NAMALWA (cell line): Measurements from ENCODE around the gene CD1D.
"Not testable (repeated sequence)": the region's sequence is repeated elsewhere in the genome, so short reads cannot be mapped to it uniquely, and the experiment has no call there.

Experiments used
- DNase-seq: peaks from one replicate; pipeline ENCODE4 v3.0.0-alpha.2; 2015; ENCODE audit warnings: low spot score

Gene CD1D

DNA sequence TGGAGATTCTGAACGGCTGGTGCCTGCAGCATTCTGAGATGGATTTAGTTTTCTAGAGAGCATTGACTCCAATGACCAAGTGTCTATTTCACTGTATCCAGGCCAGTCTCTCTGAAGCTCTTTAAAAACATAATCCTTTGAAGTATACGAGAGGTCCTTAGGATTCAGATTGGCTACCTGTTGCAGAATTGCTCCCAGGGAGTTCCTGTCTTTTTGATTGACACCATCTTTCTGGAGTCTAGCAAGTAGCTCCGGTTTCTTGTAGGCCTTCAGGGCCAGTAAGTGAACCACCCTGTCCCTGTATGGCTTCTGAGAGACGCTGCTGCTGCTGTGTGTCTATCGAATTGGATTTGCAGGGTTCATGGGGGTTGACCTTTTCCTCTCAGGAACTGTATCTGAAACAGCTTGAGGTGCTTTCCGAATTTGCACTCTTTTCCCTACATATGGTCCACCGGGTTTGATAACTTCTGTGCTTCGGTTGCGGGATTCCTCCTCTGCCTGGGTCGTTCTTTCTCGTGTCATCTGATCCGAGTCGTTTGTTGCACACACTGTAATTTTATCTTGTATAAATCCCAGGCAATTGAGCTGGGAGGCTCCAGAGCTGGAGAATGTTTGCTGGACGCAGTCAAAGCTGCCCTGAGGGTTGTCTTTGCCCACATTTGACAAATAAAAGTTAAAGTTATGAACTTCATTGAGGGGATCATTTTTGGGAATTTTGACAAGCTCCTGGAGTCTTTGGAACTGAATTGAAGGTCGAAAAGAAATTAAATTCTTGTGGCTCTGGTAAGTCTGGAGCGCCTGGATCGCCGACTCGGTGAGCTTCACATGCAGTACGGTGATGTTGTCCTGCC lies 3.6 kb upstream of the CD1D start:
- peak; percentile 58 for DNase-seq

DNA sequence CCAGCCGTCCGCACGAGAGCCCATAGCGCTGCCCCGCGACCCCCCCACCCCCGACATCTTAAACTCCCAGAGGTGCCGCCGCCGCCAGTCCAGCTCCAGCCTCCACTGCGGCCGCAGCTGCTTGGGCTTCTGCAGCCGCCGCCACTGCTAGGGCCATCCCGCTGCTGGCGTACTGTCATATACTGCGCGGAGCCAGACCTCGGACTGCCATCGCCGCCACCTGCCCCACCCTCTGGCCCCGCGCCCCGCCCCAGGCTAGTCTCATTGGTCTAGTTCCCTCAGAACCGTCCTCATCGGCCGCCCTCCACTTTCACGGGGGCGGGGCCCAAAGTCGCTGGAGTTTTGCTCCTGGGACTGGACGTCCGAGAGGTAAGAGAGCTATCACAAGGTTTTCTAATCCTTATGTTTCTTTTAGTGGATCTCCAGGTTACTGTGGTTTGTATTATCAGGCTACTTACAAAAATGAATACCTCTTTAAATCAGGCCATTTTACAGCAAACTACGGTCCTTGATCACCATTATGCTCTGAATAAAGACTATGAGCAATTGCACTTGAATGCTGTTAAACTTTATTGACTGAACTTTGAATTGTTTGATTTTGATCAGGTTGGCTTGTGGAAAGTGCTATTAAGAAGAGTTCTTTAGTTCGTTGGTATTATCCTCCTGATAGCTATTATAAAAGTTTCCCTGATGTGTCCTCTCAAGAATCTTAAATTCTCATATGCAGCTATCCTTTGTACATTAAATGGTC lies 2.8 kb upstream of the CD1D start:
- DNase-seq: peak; percentile 73

DNA sequence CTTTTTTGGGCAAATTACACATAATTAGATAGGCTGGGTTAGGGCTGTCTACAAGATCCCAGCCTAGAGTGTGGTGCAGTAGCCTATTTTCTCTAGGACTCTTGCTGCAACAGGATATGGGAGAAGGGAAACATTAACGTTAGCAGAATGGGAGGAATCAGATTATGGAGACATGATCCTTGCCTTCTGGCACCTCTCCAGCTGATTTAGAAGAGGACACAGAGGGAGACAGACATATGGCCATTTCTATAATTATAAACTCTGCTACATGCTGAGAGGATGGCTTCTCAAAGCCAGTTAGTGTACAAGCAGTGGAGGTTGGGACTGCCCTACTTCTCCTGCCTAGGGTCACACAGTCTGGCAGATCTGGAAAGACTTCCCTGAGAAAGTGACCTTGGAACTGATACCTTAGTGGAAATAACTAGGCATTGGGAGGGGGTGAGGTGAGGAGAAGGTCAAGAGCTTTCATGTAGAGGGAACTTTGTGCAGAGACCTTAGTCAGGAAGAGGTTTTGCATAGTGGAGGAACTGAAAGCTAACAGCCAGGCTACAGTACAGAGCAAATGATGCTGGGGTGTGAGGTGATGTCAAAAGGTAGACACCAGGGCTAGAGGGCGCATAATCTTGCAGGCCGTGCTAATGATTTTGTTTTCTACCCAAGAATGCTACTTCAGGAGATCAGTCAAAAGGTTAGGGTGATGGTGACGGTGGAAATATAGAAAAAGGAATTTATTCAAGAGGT lies 1.2 kb upstream of the CD1D start:
- DNase-seq: peak; percentile 90

DNA sequence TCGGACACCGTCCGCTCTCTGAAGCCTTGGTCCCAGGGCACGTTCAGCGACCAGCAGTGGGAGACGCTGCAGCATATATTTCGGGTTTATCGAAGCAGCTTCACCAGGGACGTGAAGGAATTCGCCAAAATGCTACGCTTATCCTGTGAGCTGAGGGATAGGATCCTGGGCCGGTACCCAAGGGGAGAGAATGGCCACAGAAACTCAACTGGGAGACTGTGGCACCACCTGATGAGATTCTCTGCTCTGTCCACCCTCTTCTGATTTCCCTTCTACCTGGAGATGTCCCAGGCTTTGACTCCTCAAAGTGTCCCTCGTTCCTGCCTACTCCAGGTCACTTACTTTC lies 855 bp downstream of the CD1D start:
- DNase-seq: no peak

DNA sequence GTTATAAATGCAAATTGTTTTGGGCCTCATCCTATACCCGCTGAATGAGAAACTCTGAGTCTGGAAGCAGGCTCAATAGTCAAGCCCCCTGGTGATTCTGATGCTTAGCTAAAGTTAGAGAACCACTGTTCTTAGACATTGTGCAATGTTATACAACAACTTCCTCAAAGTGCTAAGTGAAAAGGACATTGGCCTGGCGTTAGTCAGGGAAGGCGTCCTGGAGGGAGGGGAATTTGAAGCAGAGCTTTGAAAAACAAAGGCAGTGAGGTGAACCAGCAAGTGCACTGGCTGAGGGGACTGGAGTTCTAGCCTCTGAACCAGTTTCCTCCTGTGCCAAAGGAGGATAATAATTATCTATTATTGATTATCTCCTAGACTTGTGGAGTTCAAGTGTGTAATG lies 5.1 kb downstream of the CD1D start:
- DNase-seq: no peak

DNA sequence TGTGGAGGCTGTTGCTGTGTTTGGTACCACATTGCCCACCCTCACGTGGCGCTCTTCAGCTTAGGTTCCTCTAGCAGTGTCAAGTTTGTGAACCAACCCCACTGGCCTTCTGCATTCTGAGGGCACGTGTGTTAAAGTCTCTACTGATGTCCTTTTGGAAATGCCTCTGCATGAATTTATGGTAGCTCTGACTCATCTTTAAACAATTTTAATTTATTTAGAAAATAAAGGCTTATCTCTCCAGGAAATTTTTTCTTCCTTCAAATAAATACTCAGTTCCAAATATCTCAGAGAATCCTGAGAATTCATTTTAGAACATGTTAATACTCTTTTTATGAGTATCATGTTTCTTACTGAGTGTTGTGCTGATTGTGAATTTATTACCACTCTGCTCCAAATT lies 5.5 kb downstream of the CD1D start:
- DNase-seq: no peak

DNA sequence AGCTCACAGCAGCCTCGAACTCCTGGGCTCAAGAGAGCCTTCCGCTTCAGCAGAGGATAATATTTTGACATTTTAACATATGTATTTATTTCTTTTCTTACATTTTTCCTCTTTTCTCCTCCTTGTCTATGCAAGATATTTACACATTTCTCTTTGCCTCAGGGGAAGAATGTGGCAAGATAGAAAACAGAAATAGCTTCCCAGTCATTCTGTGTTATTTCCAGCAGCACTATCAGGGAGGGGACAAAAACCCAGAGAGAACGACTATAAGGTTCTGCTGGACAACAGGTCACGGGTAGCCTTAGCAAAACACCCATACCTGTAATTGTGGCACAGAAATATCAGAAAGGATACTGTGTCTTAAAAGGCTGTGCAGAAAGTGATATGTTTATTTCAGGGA lies 7.9 kb downstream of the CD1D start:
- no peak for DNase-seq

DNA sequence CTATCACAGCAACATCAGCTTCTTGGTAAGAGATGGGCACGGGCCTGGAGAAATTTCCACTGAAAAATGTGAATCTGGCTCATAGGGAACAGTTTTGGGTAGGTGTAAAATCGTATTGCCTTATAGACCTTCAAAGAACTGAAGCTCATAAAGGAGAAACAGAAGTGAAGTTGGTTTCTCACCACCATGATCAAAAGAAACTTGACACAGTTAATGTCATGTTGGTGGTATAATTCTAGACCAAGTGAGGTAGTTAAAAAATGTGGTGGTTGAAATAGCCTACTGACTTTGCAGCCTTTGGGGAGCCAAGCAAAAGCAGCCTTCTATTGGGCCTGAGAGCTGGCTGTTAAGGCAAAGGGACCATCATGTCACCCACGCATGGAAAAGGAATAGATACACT lies 8.9 kb downstream of the CD1D start:
- DNase-seq: no peak

DNA sequence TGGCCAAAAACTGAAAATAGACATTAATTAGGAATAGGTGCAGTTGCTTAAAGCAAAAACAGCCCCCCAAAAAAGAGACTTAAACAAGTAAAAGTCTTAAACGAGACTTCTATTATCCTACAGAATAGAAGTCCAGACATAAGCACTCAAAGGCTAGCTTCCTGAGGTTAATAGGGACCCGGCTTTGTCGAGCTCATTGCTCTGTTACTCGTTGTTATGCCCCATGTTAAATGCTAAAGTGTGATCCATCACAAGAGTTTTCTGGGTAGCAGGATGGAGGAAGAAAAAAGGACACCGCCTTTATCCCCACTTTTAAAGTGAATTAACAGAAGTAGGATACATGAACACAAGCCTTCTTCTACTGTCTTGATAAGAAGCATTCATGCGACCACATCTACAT lies 10.6 kb downstream of the CD1D start:
- DNase-seq: no peak

DNA sequence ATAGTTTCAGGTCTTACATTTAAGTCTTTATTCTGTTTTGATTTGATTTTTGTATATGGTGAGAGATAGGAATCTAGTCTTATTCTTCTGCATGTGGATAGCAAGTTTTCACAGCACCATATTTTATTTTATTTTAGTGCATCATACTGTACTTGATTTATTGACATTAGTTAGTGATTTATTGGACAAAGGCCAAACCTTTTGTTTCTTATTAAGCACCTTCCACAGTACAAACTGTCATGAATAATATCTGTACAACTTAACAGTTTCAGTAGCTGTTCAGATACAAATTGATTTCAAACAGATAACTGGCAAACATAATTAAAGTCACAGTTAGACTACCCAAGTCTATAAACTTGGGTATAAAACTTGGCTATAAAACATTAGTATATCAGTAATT lies 15.8 kb downstream of the CD1D start:
- no peak for DNase-seq

DNA sequence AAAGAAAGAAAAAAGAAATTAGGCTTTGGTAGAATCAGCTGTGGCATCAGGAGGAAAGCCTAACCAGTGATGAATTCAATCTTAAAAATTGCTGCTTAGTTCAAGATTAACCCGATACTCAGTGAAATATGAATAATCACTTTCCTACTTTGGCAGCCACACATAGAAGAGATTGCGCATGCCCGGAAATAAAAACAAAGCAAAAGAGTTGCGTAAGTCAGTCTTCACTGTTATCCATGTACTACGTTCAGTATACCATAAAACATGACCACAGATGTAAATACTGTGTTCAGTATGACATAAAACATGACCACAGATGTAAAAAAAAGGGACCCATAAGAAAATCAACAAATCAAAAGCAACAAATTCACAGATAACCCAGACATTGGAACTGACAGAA lies 19.2 kb downstream of the CD1D start:
- no peak for DNase-seq

DNA sequence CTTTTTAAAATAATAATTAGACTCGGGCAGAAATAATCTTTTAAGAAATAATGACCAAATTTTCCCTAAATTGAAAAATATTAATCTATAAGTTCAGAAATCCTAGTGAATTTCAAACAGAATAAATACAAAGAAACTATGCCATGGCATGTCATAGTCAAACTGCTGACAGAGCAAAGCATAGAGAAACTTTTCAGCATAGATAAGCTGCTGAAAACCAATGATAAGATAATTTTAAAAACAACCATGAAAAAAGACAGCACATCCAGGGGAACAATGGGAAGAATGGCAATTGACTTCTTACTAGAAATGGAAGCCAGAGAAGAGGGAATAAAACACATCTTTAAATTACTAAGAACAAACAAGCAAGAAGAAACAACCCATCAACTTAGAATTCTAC lies 19.8 kb downstream of the CD1D start:
- no peak for DNase-seq

DNA sequence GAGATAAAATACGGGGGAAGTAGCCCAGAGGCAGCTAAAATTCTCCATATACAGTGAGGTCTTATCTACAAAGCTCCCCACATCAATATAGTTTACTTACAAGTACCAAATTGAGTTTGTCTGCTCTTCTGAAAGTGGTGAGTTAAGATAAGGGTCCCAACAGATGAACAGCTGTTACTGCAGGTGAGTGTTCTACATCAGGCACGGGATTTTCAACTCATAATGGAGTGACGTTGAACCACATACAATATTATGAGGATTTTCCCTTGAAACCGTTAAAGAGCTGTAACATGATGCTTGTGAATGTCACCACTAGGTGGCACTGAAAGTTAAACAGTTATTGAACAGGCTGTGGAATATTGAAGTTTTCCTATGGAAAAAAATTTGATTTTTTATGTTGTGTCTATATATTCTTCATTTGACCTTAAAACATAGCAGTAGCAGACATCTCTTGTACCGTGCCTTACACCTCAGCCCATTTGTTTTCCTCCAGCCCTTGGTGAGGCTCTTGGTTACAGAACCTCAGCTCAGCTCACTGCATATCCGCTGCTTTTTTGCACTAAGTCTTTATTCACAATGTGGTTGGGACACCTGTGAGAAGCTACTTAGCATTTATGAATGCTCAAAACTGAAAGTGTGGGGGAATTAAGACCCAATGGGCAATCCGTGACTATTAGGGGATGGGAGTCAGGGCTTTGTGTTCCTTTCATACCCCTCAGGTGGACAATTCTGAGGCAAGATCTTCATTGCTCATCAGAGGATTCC lies 23.2 kb downstream of the CD1D start:
- peak; percentile 84 for DNase-seq

DNA sequence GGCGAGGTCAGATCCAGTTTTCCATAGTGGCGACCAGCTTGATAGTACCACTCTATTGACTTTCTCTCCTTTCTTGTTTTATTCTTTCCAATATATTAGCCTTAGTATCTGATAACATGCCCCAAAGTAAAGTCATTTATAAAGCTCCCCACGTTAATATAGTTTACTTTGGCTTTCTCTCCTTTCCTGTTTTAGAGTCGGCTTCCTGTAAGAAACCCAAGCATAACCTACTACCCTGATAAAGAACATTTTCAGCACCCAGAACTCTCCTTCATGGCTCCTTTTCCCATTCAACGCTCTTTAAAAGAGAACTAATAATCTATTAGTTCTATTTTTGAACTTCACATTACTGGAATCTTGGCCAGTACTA lies 23.7 kb downstream of the CD1D start:
- DNase-seq: no peak

DNA sequence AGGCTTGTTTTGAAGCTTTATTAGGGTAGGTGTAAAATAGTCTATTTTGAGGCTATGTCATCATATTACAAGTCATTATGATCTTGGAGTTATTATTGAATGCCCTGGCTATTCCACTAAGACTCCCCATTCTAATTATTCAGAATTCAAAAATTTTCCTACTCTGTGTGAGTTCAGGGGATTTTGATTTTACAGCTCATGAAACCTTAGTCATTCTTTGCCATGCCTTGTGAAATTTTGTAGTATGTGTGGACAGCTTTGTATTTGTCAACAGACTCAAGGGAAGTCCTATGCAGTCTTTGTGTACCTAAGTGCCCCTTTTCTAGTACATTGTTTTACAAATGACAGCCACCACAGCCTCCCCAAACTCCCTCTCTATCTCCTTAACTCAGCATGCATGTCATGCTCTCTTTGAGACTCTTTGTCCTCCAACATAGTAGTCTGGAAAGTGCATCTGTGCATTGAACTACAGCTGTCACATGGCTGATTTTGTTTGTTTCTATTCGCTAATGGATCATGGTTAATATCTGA lies 28.0 kb downstream of the CD1D start:
- no peak for DNase-seq

DNA sequence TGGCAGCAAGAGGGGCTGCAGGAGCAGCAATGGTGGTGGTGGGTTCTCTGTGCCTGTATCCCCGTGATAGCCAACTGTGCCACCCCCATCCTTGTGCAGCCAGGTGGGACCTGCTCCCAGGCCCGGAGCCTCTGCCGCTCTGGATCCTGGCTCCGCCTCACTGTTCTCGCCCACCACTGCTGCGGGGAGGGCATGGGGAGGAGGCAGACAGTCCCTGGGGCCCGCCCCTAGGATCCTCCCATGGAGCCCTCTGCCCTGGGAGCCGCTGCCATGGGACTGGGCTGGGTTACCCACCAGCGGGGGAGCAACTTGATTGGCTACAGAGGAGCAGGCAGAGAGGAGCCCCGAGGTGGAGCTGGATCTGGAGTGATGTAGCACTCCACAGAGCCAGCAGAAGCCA lies 31.6 kb downstream of the CD1D start:
- no peak for DNase-seq

DNA sequence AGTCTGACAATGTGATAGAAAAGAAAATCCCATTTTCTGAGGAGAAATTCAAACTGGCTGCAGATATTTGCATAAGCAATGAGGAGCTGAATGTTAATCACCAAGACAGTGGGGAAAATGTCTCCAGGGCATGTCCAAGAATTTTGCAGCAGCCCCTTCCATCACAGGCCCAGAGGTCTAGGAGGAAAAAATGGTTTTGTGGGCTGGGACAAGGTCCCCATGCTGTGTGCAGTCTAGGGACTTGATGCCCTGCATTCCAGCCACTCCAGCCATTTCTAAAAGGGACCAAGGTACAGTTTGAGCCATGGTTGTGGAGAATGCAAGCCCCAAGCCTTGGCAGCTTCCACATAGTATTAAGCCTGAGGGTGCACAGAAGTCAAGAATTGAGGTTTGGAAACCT lies 42.8 kb downstream of the CD1D start:
- DNase-seq: not testable (repeated sequence)

DNA sequence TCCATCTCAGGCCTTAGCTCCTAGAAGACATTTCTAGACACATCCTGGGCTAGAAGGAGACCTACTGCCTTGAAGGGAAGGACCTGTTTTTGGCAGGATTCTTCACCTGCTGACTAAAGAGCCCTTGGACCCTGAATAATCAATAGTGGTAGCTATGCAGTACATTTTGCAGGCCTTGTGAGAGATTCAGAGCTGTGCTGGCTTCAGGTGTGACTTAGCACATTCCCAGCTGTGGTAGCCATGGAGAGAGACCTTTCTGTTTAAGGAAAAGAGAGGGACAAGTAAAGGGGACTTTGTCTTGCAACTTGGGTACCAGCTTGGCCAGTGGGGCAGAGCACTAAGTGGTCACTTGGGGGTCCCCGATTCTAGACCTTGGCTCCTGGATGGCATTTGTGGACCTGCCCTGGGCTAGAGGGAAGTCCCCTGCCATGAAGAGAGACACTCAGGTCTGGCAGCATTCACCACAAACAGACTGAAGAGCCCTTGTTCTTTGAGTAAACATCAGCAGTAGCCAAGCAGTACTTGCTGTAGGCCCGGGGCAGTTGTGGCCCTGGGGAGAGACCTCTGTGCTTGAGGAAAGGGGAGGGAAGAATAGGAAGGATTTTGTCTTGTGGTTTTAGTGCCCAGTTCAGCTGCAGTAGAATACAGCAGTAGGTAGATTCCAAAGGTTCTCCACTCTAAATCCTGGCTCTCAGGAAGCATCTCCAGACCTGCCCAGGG lies 47.4 kb downstream of the CD1D start:
- no peak for DNase-seq
